Fibroblast of gingiva (primary cell): ENCODE measurements around the gene IZUMO4.

ENCODE experiments used
- DNase-seq: peaks from one replicate; pipeline ENCODE4 v3.0.0-alpha.2; 2011; ENCODE audit warnings: low read depth

Gene IZUMO4

DNA sequence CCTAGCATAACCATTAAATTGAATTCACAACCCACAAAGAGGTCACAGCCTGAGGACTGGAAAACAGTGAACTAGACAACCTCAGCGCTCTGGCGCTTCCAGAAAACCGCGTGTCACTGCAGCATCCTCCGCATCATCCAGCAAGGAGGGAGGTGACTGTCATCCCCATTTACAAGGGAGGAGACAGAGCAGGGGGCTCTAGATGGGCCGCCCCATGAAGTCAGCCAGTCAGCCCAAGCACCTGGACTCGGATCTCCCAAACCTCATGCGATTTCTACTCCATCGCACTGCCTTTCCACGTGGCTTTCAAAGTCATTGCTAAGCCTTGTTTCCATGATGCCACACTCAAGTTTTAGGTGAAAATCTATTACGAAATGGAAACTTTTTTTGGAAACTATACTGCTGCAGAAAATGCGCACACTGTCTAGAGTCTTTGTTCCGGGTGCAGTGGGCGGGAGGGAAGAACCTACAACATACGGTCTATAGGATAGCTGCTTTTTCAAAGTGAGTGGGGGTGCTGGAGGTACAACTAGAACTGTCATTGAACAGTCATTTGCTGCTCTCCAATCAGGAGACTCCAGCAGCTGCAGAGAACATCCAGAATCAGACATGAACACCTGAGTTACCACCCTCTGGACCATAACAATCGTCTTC lies 51.9 kb downstream of the IZUMO4 start:
- no peak for DNase-seq
